HCT116 (cell line): ENCODE results near the gene TMEM141. TPM values are rescaled to one million over a fixed set of nuclear protein-coding genes. Genes with fewer than 3 reads are reported as not detected.

Source experiments
- ATAC-seq: fragments of 200-7000 bp; cut with Tn5 transposase; 2 replicates; pipeline ENCODE4 v1.9.1; 2020; ENCODE audit warnings: mild to moderate bottlenecking, moderate library complexity
- BruUV-seq: library from RNA; stranded (reverse); fragments of 400-500 nt; replicated peaks from 2 replicates; lab custom pipeline; 2021; lab: Mats Ljungman, UMichigan
- CTCF ChIA-PET: fragments of 300-600 bp; sonication (Branson Sonifier 250); formaldehyde crosslinking; loops from one replicate; lab custom pipeline; 2021; ENCODE audit warnings: antibody characterized with exemption; lab: Charles Lee
- POLR2A ChIA-PET: fragments of 300-600, 350-600 bp; sonication (Branson Sonifier 250); formaldehyde crosslinking; loops from one replicate; lab custom pipeline; 2021; ENCODE audit warnings: antibody characterized with exemption; lab: Charles Lee
- RAD21 ChIA-PET, 2 experiments: fragments of 300-600 bp; sonication (Branson Sonifier 250); formaldehyde crosslinking; loops; one replicate each; lab custom pipeline; 2023; ENCODE audit warnings: low total read pairs in 2 of 2; ENCODE audit not compliant: uncharacterized antibody in 2 of 2, unreplicated experiment in 2 of 2, low non-redundant PET in 1 of 2; lab: Charles Lee
- DNase-seq: peaks from one replicate; pipeline ENCODE4 v3.0.0-alpha.2; 2010; ENCODE audit warnings: low read depth, low spot score
- H2AFZ ChIP-seq: fragments of 200-600 bp; shearing (Covaris generic), sonication (generic); 2 replicates; pipeline ENCODE4 v1.6.1; 2017; ENCODE audit warnings: low read depth, mixed run types, mixed read lengths, antibody characterized with exemption, low read length; ENCODE audit not compliant: poor library complexity, severe bottlenecking
- H3K27ac ChIP-seq: 2 replicates; pipeline ENCODE4 v1.5.1; 2012; ENCODE audit warnings: low read depth, low read length
- H3K27me3 ChIP-seq: fragments of 200-600 bp; sonication (generic); 2 replicates; pipeline ENCODE4 v1.6.1; 2016; ENCODE audit warnings: mixed run types, low read length, mixed read lengths; ENCODE audit not compliant: insufficient read depth
- H3K36me3 ChIP-seq, 2 experiments: fragments of 200-500 bp in 1 of 2; fragments of 200-600 bp in 1 of 2; sonication (Bioruptor generic) in 1 of 2; sonication (generic) in 1 of 2; 2 replicates each; pipeline versions ENCODE4 v1.5.1 to v1.6.1; 2014 to 2016; ENCODE audit warnings: low read length in 2 of 2, inconsistent platforms in 1 of 2, mixed read lengths in 1 of 2, mixed run types in 1 of 2; ENCODE audit not compliant: insufficient read depth in 2 of 2, control insufficient read depth in 1 of 2
- H3K4me1 ChIP-seq, 2 experiments: fragments of 200-600 bp in 1 of 2; sonication (generic) in 1 of 2; 2 replicates each; pipeline versions ENCODE4 v1.5.1 to v1.6.1; 2012 to 2017; ENCODE audit warnings: low read length in 2 of 2, inconsistent platforms in 1 of 2, mild to moderate bottlenecking in 1 of 2, mixed read lengths in 1 of 2, mixed run types in 1 of 2, moderate library complexity in 1 of 2; ENCODE audit not compliant: insufficient read depth in 2 of 2, control insufficient read depth in 1 of 2
- H3K4me2 ChIP-seq: fragments of 200-600 bp; sonication (generic); 2 replicates; pipeline ENCODE4 v1.6.1; 2017; ENCODE audit warnings: mixed run types, low read length, mixed read lengths
- H3K4me3 ChIP-seq, 2 experiments: fragments of 200-600 bp in 1 of 2; sonication (generic) in 1 of 2; replicated peaks in 1 of 2; 2 replicates each; pipeline ENCODE4 v1.5.1; 2011 to 2016; ENCODE audit warnings: low read length in 2 of 2, control low read depth in 1 of 2, low read depth in 1 of 2, mild to moderate bottlenecking in 1 of 2, mixed read lengths in 1 of 2, mixed run types in 1 of 2
- H3K79me2 ChIP-seq: fragments of 200-600 bp; sonication (generic); 2 replicates; pipeline ENCODE4 v1.6.1; 2017; ENCODE audit warnings: mild to moderate bottlenecking, mixed run types, low read length, moderate library complexity, mixed read lengths; ENCODE audit not compliant: insufficient read depth
- H3K9ac ChIP-seq: fragments of 200-600 bp; sonication (generic); 2 replicates; pipeline ENCODE4 v1.6.1; 2016; ENCODE audit warnings: low read length, mixed read lengths
- H3K9me2 ChIP-seq: fragments of 200-600 bp; sonication (generic), shearing (Covaris generic); 2 replicates; pipeline ENCODE4 v1.6.1; 2017; ENCODE audit warnings: mixed run types, mild to moderate bottlenecking, moderate library complexity; ENCODE audit not compliant: insufficient read depth
- H3K9me3 ChIP-seq, 2 experiments: fragments of 200-500 bp in 1 of 2; fragments of 200-600 bp in 1 of 2; sonication (Bioruptor generic) in 1 of 2; sonication (generic) in 1 of 2; 2 replicates each; pipeline ENCODE4 v1.6.1; 2014 to 2017; ENCODE audit warnings: low read length in 2 of 2, mixed read lengths in 2 of 2, inconsistent platforms in 1 of 2, low read depth in 1 of 2, mild to moderate bottlenecking in 1 of 2, mixed run types in 1 of 2, moderate library complexity in 1 of 2; ENCODE audit not compliant: control insufficient read depth in 1 of 2, insufficient read depth in 1 of 2
- H4K20me1 ChIP-seq: fragments of 200-600 bp; sonication (generic), shearing (Covaris generic); 2 replicates; pipeline ENCODE4 v1.6.1; 2017; ENCODE audit warnings: mixed run types, mild to moderate bottlenecking, moderate library complexity; ENCODE audit not compliant: insufficient read depth
- ATF3 ChIP-seq: IDR thresholded peaks from 2 replicates; pipeline ENCODE4 v1.6.1; 2012
- CEBPB ChIP-seq: IDR thresholded peaks from 2 replicates; pipeline ENCODE4 v1.6.1; 2012; ENCODE audit warnings: low read depth
- EGR1 ChIP-seq: IDR thresholded peaks from 2 replicates; pipeline ENCODE4 v1.6.1; 2012; ENCODE audit warnings: low read depth
- EZH2 ChIP-seq: fragments of 200-600 bp; sonication (generic); IDR thresholded peaks from 2 replicates; pipeline ENCODE4 v1.6.1; 2017; ENCODE audit warnings: antibody characterized with exemption, mixed run types
- FOSL1 ChIP-seq: IDR thresholded peaks from 2 replicates; pipeline ENCODE4 v1.6.1; 2012; ENCODE audit warnings: low read depth
- JUND ChIP-seq: IDR thresholded peaks from 2 replicates; pipeline ENCODE4 v1.6.1; 2012
- MAX ChIP-seq: IDR thresholded peaks from 2 replicates; pipeline ENCODE4 v1.6.1; 2012
- POLR2A ChIP-seq: IDR thresholded peaks from 2 replicates; pipeline ENCODE4 v1.7.0; 2011; ENCODE audit warnings: borderline replicate concordance; ENCODE audit not compliant: insufficient read depth, insufficient read length; ENCODE audit errors: extremely low read depth
- POLR2AphosphoS5 ChIP-seq: IDR thresholded peaks from 2 replicates; pipeline ENCODE4 v1.6.1; 2011; ENCODE audit warnings: mild to moderate bottlenecking, low read depth, low read length, moderate library complexity
- RAD21 ChIP-seq: IDR thresholded peaks from 2 replicates; pipeline ENCODE4 v1.6.1; 2012; ENCODE audit warnings: low read depth, mild to moderate bottlenecking
- REST ChIP-seq: IDR thresholded peaks from 2 replicates; pipeline ENCODE4 v1.6.1; 2012; ENCODE audit warnings: low read depth
- SP1 ChIP-seq: IDR thresholded peaks from 2 replicates; pipeline ENCODE4 v1.6.1; 2012; ENCODE audit warnings: low read depth
- SRF ChIP-seq: IDR thresholded peaks from 2 replicates; pipeline ENCODE4 v1.6.1; 2012; ENCODE audit warnings: low read depth
- TCF7L2 ChIP-seq: IDR thresholded peaks from 2 replicates; pipeline ENCODE4 v1.7.0; 2011; ENCODE audit warnings: borderline replicate concordance, inconsistent platforms; ENCODE audit not compliant: insufficient read depth, insufficient read length; ENCODE audit errors: extremely low read depth
- ZBTB33 ChIP-seq: IDR thresholded peaks from 2 replicates; pipeline ENCODE4 v1.6.1; 2011; ENCODE audit warnings: mild to moderate bottlenecking, low read length, moderate library complexity; ENCODE audit not compliant: insufficient replicate concordance; ENCODE audit errors: extremely low read depth
- intact Hi-C: fragments of 100-400 bp; cut with micrococcal nuclease; formaldehyde crosslinking; loops from 2 replicates; pipeline ENCODE4 v1.10.0; 2022
- total RNA-seq: library from RNA; stranded (reverse); gene quantifications from one replicate; pipeline ENCODE4 v1.2.1, GENCODE V29; 2021; ENCODE audit not compliant: unreplicated experiment

TMEM141 gene
- total RNA-seq, 1 experiment from 2014 or later = 73.6 TPM

- Histone ChIP-seq H3K9me2 (no peaks in the 10 kb centered on the region), H3K27ac (0 out of 2 replicates have a peak overlapping the region, but pooled peaks have one; percentile 11), H2AFZ (no peak overlapping the region), H3K79me2 (peaks cover 12% of the 10 kb centered on the region; the same call in 1 of the 2 replicates), H3K4me1 (peaks cover 12 to 30% of the 10 kb centered on the region in 2 experiments; a peak in 3 of 4 replicates), H4K20me1 (no peaks in the 10 kb centered on the region), H3K9me3 (no peaks in the 10 kb centered on the region), H3K36me3 (no peaks in the 10 kb centered on the region; a peak in 1 of 4 replicates), H3K27me3 (no peaks in the 10 kb centered on the region), H3K4me2 (peak overlapping the region; percentile 94; the same call in 1 of the 2 replicates), H3K9ac (no peak overlapping the region), H3K4me3 (no peak overlapping the region)
- no TSS peak for BruUV-seq
- ChIA-PET RAD21 (no interaction called here), CTCF (interaction anchor here (0.9 to 2.1 kb wide), 5 partner anchors 8 to 242 kb away, joined by 3 to 10 read pairs (median 4); partner anchors contain the start of gene AJM1), POLR2A (no interaction called here)
- no peak for ATAC-seq
- TF ChIP-seq RAD21 (no peak), TCF7L2 (no peak), POLR2AphosphoS5 (no peak; the same call in 1 of the 2 replicates), EGR1 (no peak), JUND (no peak), MAX (no peak), ZBTB33 (no peak), FOSL1 (no peak), POLR2A (no peak), REST (no peak), SRF (no peak), SP1 (no peak), EZH2 (no peak), ATF3 (no peak), CEBPB (no peak)
- no peak for DNase-seq
- intact Hi-C loops = no loop called here
Observed at GRCh38 chr9:136793086-136793946, 2.2 kb downstream of the TMEM141 start.
